GM12892 (cell line): ENCODE measurements around the gene ZNF496.
"Not testable (repeated sequence)": the region's sequence is repeated elsewhere in the genome, so short reads cannot be mapped to it uniquely, and the experiment has no call there.

ENCODE experiments used
- DNase-seq: peaks from one replicate; pipeline ENCODE4 v3.0.0; 2011; ENCODE audit not compliant: insufficient read length
- FAIRE-seq: peaks from 2 replicates; lab custom pipeline; 2011; peaks lifted over from hg19 to GRCh38; lab: Jason Lieb, UNC
- POLR2A ChIP-seq: IDR thresholded peaks from 2 replicates; pipeline ENCODE4 v1.6.1; 2011; ENCODE audit warnings: low read depth, low read length, control low read depth
- POLR2AphosphoS5 ChIP-seq: IDR thresholded peaks from 2 replicates; pipeline ENCODE4 v1.6.1; 2011; ENCODE audit warnings: low read depth, low read length, control low read depth
- TAF1 ChIP-seq: IDR thresholded peaks from 2 replicates; pipeline ENCODE4 v1.6.1; 2011; ENCODE audit warnings: low read depth, mild to moderate bottlenecking, control low read depth, low read length, borderline replicate concordance

The ZNF496 gene

GRCh38 chr1:247297263-247298123 lies 34.2 kb downstream of the ZNF496 start:
- DNase-seq (no peak), FAIRE-seq (no peak)
- no peak for TF ChIP-seq POLR2AphosphoS5
- no peak for TF ChIP-seq TAF1
- TF ChIP-seq POLR2A, result no peak

- FAIRE-seq (no peak), DNase-seq (no peak)
These were observed 35.0 kb downstream of the ZNF496 start for GRCh38 chr1:247296599-247297180.

GRCh38 chr1:247295746-247296145 lies 35.9 kb downstream of the ZNF496 start:
- no peak for TF ChIP-seq TAF1
- TF ChIP-seq POLR2A, result no peak
- no peak for TF ChIP-seq POLR2AphosphoS5
- FAIRE-seq, result no peak
- no peak for DNase-seq

More at GRCh38 chr1:247296599-247297180, 35.0 kb downstream of the ZNF496 start:
- TF ChIP-seq POLR2A, result no peak
- no peak for TF ChIP-seq POLR2AphosphoS5
- TF ChIP-seq TAF1, result no peak

GRCh38 chr1:247295274-247295684 lies 36.4 kb downstream of the ZNF496 start:
- TF ChIP-seq POLR2A, result no peak
- TF ChIP-seq POLR2AphosphoS5, result no peak
- no peak for TF ChIP-seq TAF1
- no peak for FAIRE-seq
- no peak for DNase-seq

GRCh38 chr1:247294282-247294681 lies 37.4 kb downstream of the ZNF496 start:
- FAIRE-seq (no peak), DNase-seq (no peak)
- TF ChIP-seq POLR2A (no peak), TAF1 (no peak)

GRCh38 chr1:247293047-247293446 lies 38.6 kb downstream of the ZNF496 start:
- DNase-seq, result no peak
- TF ChIP-seq TAF1 (no peak), POLR2A (no peak), POLR2AphosphoS5 (no peak)
- FAIRE-seq, result no peak

GRCh38 chr1:247291833-247292561 lies 39.7 kb downstream of the ZNF496 start:
- DNase-seq, result no peak
- FAIRE-seq, result no peak
- no peak for TF ChIP-seq TAF1
- TF ChIP-seq POLR2AphosphoS5, result no peak
- no peak for TF ChIP-seq POLR2A

GRCh38 chr1:247291161-247291560 lies 40.5 kb downstream of the ZNF496 start:
- TF ChIP-seq POLR2A (no peak), TAF1 (no peak)
- DNase-seq (no peak), FAIRE-seq (no peak)

- no peak for DNase-seq
- no peak for FAIRE-seq
- TF ChIP-seq POLR2A, result no peak
- no peak for TF ChIP-seq POLR2AphosphoS5
- TF ChIP-seq TAF1, result no peak
These were observed 41.1 kb downstream of the ZNF496 start for GRCh38 chr1:247290576-247290975.

- not testable (repeated sequence) for FAIRE-seq, DNase-seq
These were observed 42.3 kb downstream of the ZNF496 start for GRCh38 chr1:247289274-247289892.

GRCh38 chr1:247288341-247288740 lies 43.3 kb downstream of the ZNF496 start:
- FAIRE-seq, result no peak
- TF ChIP-seq POLR2AphosphoS5 (no peak), TAF1 (no peak), POLR2A (no peak)
- DNase-seq, result no peak
